LNCAP (cell line): ENCODE data around the gene C7orf25.

Source experiments
- TF ChIP-seq, protein P1 (sequence below): fragments of 450-650 bp; IDR thresholded peaks from 2 replicates; pipeline ENCODE4 v1.5.1; 2017; ENCODE audit warnings: mild to moderate bottlenecking

Gene C7orf25

DNA sequence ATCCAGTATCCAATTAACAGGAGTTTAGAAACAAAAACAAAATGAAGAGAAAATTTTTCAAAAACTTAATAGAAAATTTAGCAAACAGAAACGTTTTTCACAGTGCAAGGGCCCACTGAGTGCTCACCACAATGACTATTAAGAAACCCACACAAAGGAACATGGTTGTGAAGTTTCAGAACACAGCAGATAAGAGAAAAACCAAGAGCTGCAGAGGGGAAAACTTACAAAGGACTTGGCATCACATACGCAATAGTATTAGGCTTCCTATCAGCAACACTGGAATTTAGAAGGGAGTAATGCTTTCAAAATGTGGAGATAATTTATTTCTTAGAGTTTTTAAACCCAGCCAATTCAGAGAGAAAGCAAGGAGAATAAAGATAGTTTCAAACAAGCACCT lies 1.7 kb upstream of the C7orf25 start:
- TF ChIP-seq, protein P1, sequence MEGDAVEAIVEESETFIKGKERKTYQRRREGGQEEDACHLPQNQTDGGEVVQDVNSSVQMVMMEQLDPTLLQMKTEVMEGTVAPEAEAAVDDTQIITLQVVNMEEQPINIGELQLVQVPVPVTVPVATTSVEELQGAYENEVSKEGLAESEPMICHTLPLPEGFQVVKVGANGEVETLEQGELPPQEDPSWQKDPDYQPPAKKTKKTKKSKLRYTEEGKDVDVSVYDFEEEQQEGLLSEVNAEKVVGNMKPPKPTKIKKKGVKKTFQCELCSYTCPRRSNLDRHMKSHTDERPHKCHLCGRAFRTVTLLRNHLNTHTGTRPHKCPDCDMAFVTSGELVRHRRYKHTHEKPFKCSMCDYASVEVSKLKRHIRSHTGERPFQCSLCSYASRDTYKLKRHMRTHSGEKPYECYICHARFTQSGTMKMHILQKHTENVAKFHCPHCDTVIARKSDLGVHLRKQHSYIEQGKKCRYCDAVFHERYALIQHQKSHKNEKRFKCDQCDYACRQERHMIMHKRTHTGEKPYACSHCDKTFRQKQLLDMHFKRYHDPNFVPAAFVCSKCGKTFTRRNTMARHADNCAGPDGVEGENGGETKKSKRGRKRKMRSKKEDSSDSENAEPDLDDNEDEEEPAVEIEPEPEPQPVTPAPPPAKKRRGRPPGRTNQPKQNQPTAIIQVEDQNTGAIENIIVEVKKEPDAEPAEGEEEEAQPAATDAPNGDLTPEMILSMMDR: no peak

DNA sequence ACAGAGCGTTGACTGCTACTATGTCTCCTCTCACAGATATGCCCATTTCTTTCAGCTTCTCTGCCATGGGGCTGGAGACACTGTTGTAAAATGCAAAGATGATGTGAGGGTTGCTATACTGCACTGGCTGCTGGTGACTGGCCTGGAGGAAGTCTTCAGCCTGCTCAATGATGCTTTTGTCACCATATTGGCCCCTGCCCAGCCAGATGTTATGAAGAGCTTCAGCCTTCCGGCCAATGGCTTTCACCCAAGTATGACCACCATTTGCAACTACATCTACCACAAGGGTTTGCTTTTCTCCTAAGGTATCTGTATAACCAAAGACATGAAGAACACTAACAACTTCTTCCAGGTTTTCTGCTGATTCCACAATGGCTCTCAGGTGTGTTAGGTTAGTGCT lies 1.6 kb downstream of the C7orf25 start:
- TF ChIP-seq, protein P1: no peak

DNA sequence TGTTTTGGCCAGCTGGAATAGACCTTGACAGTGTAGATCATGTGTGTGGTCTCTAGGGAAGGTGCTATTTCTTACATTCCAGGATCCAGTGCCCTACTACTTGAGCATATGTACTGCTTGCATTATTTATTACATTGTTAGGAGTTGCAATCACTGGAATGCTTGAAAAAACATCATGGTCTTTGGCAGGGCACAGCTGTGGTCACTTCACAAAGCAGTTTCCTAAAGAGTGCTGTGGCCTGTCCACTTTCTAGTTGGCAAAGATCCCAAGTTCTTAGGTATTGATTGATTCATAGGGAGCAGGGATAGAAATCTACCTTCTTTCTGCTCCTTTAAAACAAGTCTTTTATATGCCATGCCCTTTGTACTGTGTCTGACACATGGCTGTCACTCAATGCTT lies 4.6 kb downstream of the C7orf25 start:
- TF ChIP-seq, protein P1: no peak

DNA sequence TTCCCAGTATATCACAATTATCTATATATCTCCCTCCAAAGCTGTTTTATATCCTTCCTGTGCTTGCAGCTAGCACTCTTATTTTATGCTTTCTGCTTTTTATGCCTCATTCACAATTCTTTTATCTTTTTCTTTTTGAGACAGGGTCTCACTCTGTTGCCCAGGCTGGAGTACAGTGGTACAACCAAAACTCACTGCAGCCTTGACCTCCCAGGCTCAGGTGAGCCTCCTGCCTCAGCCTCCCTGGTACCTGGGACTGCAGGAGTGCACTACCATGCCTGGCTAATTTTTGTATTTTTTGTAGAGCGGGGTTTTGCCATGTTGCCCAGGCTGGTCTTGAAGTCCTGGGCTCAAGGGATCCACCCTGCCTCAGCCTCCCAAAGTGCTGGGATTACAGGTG lies 5.7 kb downstream of the C7orf25 start:
- TF ChIP-seq, protein P1: no peak

DNA sequence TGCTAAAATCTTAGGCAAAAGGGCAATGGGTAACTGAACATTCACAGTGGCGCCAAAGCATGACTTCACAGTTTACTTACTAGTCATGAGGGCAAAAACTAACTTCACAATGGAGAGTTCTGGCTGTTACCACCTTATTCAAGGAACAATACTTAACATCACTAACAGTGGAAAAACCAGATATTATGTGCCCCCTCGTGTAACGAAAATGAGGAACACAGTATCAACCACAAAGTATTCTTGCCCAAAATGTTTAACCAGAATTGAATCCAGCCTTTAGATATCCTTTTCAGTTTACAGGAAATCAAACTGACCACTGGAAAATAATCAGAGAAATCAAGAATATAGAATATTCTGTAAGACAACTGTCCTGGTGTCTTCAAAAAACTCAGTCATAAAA lies 9.5 kb downstream of the C7orf25 start:
- TF ChIP-seq, protein P1: no peak

DNA sequence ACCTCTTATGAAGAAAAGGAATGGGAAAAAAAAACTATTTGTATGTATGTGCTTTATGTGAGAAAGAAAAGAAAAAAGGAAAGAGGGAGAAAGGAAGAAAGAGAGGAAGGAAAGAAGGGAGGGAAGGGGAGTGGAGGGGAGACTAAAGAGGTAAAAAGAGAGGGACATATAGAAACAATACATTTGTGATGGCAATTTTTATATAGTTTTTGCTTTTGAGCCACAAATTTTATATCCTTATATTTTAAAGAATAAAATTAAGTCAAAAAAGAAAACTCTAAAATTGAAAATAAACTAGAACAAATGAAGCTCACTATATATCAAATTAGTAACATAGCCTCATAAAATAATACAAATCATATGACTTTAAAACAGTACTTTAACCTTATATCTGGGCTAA lies 11.0 kb downstream of the C7orf25 start:
- TF ChIP-seq, protein P1: no peak

DNA sequence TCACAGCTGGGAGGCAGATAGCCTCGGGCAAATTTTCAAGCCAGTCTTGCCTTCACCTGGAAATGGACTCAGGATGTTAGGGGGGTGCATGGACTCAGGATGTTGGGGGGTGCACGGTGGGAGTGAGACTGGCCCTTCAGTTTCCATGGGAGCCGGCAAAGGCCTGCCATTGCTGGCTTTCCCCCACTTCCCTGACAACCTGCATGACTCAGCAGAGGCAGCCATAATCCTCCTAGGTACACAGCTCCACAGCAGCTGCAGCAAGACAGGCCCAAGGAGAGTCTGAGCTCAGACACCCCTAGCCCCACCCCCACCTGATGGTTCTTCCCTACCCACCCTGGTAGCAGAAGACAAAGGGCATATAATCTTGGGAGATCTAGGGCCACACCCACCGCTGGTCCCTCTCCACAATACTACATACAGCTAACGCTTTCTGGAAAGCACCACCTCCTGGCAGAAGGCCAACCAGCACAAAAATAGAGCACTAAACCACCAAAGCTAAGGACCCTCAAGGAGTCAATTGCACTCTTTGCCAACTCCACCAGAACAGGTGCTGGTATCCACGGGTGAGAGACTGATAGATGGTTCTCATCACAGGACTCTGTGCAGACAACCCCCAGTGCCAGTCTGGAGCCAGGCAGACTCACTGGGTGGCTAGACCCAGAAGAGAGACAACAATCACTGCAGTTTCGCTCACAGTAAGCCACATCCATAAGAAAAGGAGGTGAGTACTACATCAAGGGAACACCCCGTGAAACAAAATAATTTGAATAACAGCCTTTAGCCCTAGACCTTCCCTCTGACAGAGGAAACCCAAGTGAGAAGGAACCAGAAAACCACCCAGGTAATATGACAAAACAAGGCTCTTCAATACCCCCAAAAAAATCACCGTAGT lies 18.3 kb downstream of the C7orf25 start:
- TF ChIP-seq, protein P1: no peak
